Measurements from ENCODE around the gene SYNC. TPM values are rescaled to one million over a fixed set of nuclear protein-coding genes. Genes with fewer than 3 reads are reported as not detected.

SYNC gene
- total and polyA plus RNA-seq, 9 of the 15 experiments (the other 6 are each of a cell fraction or from before 2014, with no cell fraction given) = 0.49 to 1.1 (median 0.87) TPM

DNA sequence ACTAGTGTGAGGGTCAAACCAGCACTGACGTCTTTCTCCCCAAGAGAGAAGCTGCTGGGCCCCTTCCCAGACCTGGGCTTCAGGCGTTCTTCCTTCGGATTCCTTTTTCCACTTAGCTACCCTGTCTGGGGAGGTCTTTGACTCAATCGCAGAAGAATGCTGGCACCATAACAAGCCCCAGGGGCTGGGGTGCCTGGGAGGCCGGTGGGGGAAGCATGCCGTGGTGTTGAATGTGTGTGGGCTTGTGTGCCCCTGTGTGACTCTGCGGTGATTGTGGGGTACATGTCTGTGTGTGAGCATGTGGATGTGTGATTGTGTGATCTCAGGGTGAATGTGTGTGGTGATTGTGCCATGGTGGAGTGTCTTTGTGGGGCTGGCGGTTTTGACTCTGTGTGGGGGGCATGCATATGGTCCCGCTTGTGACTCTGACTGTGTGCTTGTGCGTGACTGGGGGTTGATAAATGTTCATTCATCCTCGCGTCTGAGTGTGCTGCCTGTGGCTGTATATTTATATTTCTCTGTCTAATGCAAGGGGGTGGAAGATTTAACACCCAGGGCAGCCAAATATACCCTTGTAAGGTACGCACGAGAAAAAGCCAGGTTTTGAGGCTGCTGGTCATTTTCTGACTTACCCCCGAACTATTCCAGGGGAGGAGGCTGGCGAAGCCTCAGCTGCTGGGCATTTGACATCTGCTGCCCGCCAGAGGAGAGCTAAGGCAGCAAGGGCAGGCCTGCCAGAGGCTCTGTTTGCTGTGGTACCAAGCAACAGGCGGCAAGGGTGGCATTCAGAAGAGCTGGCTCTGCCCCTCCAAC is 1.1 kb upstream of the SYNC start:
- Histone ChIP-seq H3K4me1 (replicated peaks in 1 of 2; ENCODE audit: control insufficient read depth in 2 of 2, insufficient read depth in 2 of 2, low read length in 2 of 2) (peaks cover 9 to 30% of the 10 kb centered on the region in 2 experiments; a peak in 4 of 5 replicates), H3K9ac (ENCODE audit: insufficient read depth in 1 of 2, low read depth in 2 of 2, low read length in 2 of 2) (peak overlapping the region; percentile 56 to 87), H3K79me2 (ENCODE audit: control insufficient read depth, insufficient read depth, low read length) (no peaks in the 10 kb centered on the region), H3K36me3 (ENCODE audit: control insufficient read depth, insufficient read depth, low read length) (no peaks in the 10 kb centered on the region), H3K9me1 (ENCODE audit: control insufficient read depth, insufficient read depth, low read length) (no peaks in the 10 kb centered on the region), H3K9me3 (replicated peaks; ENCODE audit: control insufficient read depth, insufficient read depth, low read depth, low read length) (no peaks in the 10 kb centered on the region), H3K4me3 (peak overlapping the region; percentile 59; the same call in 1 of the 2 replicates), H3K4me2 (ENCODE audit: insufficient read depth, low read length) (peak overlapping the region; percentile 90), H3K27ac (ENCODE audit: extremely low read depth, low read depth, low read length) (peak overlapping the region; percentile 23; the same call in 2 of the 3 replicates), H2AFZ (ENCODE audit: low read depth, low read length) (peak overlapping the region; percentile 86), H3K27me3 (ENCODE audit: control insufficient read depth in 2 of 2, insufficient read depth in 2 of 2, low read length in 2 of 2) (no peaks in the 10 kb centered on the region), H4K20me1 (replicated peaks; ENCODE audit: control insufficient read depth, insufficient read depth, low read length) (no peaks in the 10 kb centered on the region)
- CTCF ChIA-PET (ENCODE audit: low intra/inter-chr PET ratio) = no interaction called here
- peak; percentile 71 for FAIRE-seq
- POLR2A ChIA-PET = interaction anchor here (0.6 to 1.1 kb wide), 4 partner anchors 20 to 1632 kb away, joined by 3 to 6 read pairs (median 4); no protein-coding TSS in a partner anchor
- in situ Hi-C loops (cut with MboI) (no loop called here), intact Hi-C loops (cut with micrococcal nuclease) (loop anchor here (5.0 kb wide), 2 partner anchors 256 to 301 kb away; no protein-coding TSS in a partner anchor)
- DNase-seq (ENCODE audit: extremely low read depth in 1 of 4, low spot score in 3 of 4) = no peak
- ATAC-seq = peak; percentile 2; the same call in 1 of the 3 replicates
- 49% methylated on average over 18 of the region's 18 CpGs for WGBS (ENCODE audit: insufficient coverage, low coverage, missing lambda C conversion rate)
- BruUV-seq (replicated peaks) = no TSS peak
- TF ChIP-seq LCOR (CRISPR knock-in tag; IDR thresholded peaks at IDR 0.05) = no peak
- TF ChIP-seq ZBTB17 (CRISPR knock-in tag; IDR thresholded peaks at IDR 0.05) = 0 out of 2 replicates have a peak, but pooled peaks have one; percentile 32
- TF ChIP-seq, protein P1, sequence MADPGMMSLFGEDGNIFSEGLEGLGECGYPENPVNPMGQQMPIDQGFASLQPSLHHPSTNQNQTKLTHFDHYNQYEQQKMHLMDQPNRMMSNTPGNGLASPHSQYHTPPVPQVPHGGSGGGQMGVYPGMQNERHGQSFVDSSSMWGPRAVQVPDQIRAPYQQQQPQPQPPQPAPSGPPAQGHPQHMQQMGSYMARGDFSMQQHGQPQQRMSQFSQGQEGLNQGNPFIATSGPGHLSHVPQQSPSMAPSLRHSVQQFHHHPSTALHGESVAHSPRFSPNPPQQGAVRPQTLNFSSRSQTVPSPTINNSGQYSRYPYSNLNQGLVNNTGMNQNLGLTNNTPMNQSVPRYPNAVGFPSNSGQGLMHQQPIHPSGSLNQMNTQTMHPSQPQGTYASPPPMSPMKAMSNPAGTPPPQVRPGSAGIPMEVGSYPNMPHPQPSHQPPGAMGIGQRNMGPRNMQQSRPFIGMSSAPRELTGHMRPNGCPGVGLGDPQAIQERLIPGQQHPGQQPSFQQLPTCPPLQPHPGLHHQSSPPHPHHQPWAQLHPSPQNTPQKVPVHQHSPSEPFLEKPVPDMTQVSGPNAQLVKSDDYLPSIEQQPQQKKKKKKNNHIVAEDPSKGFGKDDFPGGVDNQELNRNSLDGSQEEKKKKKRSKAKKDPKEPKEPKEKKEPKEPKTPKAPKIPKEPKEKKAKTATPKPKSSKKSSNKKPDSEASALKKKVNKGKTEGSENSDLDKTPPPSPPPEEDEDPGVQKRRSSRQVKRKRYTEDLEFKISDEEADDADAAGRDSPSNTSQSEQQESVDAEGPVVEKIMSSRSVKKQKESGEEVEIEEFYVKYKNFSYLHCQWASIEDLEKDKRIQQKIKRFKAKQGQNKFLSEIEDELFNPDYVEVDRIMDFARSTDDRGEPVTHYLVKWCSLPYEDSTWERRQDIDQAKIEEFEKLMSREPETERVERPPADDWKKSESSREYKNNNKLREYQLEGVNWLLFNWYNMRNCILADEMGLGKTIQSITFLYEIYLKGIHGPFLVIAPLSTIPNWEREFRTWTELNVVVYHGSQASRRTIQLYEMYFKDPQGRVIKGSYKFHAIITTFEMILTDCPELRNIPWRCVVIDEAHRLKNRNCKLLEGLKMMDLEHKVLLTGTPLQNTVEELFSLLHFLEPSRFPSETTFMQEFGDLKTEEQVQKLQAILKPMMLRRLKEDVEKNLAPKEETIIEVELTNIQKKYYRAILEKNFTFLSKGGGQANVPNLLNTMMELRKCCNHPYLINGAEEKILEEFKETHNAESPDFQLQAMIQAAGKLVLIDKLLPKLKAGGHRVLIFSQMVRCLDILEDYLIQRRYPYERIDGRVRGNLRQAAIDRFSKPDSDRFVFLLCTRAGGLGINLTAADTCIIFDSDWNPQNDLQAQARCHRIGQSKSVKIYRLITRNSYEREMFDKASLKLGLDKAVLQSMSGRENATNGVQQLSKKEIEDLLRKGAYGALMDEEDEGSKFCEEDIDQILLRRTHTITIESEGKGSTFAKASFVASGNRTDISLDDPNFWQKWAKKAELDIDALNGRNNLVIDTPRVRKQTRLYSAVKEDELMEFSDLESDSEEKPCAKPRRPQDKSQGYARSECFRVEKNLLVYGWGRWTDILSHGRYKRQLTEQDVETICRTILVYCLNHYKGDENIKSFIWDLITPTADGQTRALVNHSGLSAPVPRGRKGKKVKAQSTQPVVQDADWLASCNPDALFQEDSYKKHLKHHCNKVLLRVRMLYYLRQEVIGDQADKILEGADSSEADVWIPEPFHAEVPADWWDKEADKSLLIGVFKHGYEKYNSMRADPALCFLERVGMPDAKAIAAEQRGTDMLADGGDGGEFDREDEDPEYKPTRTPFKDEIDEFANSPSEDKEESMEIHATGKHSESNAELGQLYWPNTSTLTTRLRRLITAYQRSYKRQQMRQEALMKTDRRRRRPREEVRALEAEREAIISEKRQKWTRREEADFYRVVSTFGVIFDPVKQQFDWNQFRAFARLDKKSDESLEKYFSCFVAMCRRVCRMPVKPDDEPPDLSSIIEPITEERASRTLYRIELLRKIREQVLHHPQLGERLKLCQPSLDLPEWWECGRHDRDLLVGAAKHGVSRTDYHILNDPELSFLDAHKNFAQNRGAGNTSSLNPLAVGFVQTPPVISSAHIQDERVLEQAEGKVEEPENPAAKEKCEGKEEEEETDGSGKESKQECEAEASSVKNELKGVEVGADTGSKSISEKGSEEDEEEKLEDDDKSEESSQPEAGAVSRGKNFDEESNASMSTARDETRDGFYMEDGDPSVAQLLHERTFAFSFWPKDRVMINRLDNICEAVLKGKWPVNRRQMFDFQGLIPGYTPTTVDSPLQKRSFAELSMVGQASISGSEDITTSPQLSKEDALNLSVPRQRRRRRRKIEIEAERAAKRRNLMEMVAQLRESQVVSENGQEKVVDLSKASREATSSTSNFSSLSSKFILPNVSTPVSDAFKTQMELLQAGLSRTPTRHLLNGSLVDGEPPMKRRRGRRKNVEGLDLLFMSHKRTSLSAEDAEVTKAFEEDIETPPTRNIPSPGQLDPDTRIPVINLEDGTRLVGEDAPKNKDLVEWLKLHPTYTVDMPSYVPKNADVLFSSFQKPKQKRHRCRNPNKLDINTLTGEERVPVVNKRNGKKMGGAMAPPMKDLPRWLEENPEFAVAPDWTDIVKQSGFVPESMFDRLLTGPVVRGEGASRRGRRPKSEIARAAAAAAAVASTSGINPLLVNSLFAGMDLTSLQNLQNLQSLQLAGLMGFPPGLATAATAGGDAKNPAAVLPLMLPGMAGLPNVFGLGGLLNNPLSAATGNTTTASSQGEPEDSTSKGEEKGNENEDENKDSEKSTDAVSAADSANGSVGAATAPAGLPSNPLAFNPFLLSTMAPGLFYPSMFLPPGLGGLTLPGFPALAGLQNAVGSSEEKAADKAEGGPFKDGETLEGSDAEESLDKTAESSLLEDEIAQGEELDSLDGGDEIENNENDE (IDR thresholded peaks at IDR 0.05; ENCODE audit: low read depth, low read length) = no peak
- TF ChIP-seq, protein P2, sequence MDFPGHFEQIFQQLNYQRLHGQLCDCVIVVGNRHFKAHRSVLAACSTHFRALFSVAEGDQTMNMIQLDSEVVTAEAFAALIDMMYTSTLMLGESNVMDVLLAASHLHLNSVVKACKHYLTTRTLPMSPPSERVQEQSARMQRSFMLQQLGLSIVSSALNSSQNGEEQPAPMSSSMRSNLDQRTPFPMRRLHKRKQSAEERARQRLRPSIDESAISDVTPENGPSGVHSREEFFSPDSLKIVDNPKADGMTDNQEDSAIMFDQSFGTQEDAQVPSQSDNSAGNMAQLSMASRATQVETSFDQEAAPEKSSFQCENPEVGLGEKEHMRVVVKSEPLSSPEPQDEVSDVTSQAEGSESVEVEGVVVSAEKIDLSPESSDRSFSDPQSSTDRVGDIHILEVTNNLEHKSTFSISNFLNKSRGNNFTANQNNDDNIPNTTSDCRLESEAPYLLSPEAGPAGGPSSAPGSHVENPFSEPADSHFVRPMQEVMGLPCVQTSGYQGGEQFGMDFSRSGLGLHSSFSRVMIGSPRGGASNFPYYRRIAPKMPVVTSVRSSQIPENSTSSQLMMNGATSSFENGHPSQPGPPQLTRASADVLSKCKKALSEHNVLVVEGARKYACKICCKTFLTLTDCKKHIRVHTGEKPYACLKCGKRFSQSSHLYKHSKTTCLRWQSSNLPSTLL (IDR thresholded peaks at IDR 0.05) = no peak
- no peak for TF ChIP-seq ZNF551 (CRISPR knock-in tag; IDR thresholded peaks at IDR 0.05)

All from K562 (cell line).